GM12878 (cell line): ENCODE results near the gene ARRDC5. TPM values are rescaled to one million over a fixed set of nuclear protein-coding genes. Genes with fewer than 3 reads are reported as not detected.

Experiments used
- ATAC-seq: fragments of 200-7000 bp; cut with Tn5 transposase; 3 replicates; pipeline ENCODE4 v1.9.1; 2020; ENCODE audit warnings: mild to moderate bottlenecking, moderate library complexity
- BruUV-seq: library from RNA; stranded (reverse); fragments of 400-500 nt; replicated peaks from 2 replicates; lab custom pipeline; 2021; lab: Mats Ljungman, UMichigan
- CTCF ChIA-PET: fragments of 300-600 bp; sonication (Branson Sonifier 250); formaldehyde crosslinking; extraction: SDS; loops from one replicate; lab custom pipeline; 2021; ENCODE audit warnings: inconsistent platforms; lab: Yijun Ruan, JAX
- POLR2A ChIA-PET: fragments of 350-600 bp; formaldehyde crosslinking; extraction: SDS; loops from one replicate; lab custom pipeline; 2021; ENCODE audit warnings: inconsistent platforms; lab: Charles Lee
- RAD21 ChIA-PET: fragments of 300-600 bp; sonication (Branson Sonifier 250); formaldehyde crosslinking; loops from one replicate; lab custom pipeline; 2023; ENCODE audit warnings: antibody characterized with exemption; ENCODE audit not compliant: unreplicated experiment; lab: Charles Lee
- SMC1A ChIA-PET: fragments of 300-600 bp; sonication (Branson Sonifier 250); formaldehyde crosslinking; loops from one replicate; lab custom pipeline; 2023; ENCODE audit not compliant: unreplicated experiment, uncharacterized antibody; lab: Charles Lee
- DNase-seq: peaks from one replicate; pipeline ENCODE4 v3.0.0-alpha.2; 2011; ENCODE audit warnings: low read depth, low spot score
- FAIRE-seq: peaks from 3 replicates; lab custom pipeline; 2011; peaks lifted over from hg19 to GRCh38; lab: Jason Lieb, UNC
- H2AFZ ChIP-seq: 2 replicates; pipeline ENCODE4 v1.6.0; 2011; ENCODE audit warnings: low read depth, low read length, control low read depth; ENCODE audit not compliant: control insufficient read depth
- H3K27ac ChIP-seq: 2 replicates; pipeline ENCODE4 v1.5.1; 2011; ENCODE audit warnings: control low read depth; ENCODE audit not compliant: control insufficient read depth, insufficient read depth
- H3K27me3 ChIP-seq, 2 experiments: replicated peaks in 1 of 2; 2 replicates each; pipeline versions ENCODE4 v1.6.0 to v1.6.1; 2011; ENCODE audit warnings: low read length in 1 of 2; ENCODE audit not compliant: control insufficient read depth in 2 of 2, insufficient read depth in 2 of 2
- H3K36me3 ChIP-seq, 2 experiments: 2 replicates each; pipeline ENCODE4 v1.5.1; 2011; ENCODE audit warnings: low read length in 1 of 2; ENCODE audit not compliant: control insufficient read depth in 2 of 2, insufficient read depth in 2 of 2
- H3K4me1 ChIP-seq: 2 replicates; pipeline ENCODE4 v1.6.1; 2011; ENCODE audit warnings: mild to moderate bottlenecking, low read length, moderate library complexity, mixed read lengths; ENCODE audit not compliant: control insufficient read depth, insufficient read depth
- H3K4me2 ChIP-seq: 2 replicates; pipeline ENCODE4 v1.6.0; 2011; ENCODE audit warnings: control low read depth; ENCODE audit not compliant: control insufficient read depth, insufficient read depth
- H3K4me3 ChIP-seq: fragments of 200-600 bp; sonication (generic); 2 replicates; pipeline ENCODE4 v1.5.1; 2016
- H3K79me2 ChIP-seq: 2 replicates; pipeline ENCODE4 v1.6.0; 2011; ENCODE audit warnings: low read length; ENCODE audit not compliant: control insufficient read depth, insufficient read depth
- H3K9ac ChIP-seq: 2 replicates; pipeline ENCODE4 v1.8.0; 2011; ENCODE audit warnings: low read length, control low read depth, mixed read lengths; ENCODE audit not compliant: control insufficient read depth, insufficient read depth
- H3K9me3 ChIP-seq: replicated peaks from 3 replicates; pipeline ENCODE4 v1.5.1; 2011; ENCODE audit warnings: mild to moderate bottlenecking, low read length; ENCODE audit not compliant: control insufficient read depth, insufficient read depth
- H4K20me1 ChIP-seq: 2 replicates; pipeline ENCODE4 v1.6.0; 2011; ENCODE audit not compliant: control insufficient read depth, insufficient read depth
- BCL11A ChIP-seq: IDR thresholded peaks from 2 replicates; pipeline ENCODE4 v1.6.1; 2011; ENCODE audit warnings: low read depth, low read length
- CTCF ChIP-seq, 3 experiments: IDR thresholded peaks in 2 of 3; conservative IDR thresholded peaks in 1 of 3; 2 replicates each; pipeline ENCODE4 v1.5.1; 2011; ENCODE audit warnings: low read depth in 3 of 3, low read length in 3 of 3, mild to moderate bottlenecking in 3 of 3, control low read depth in 2 of 3, moderate library complexity in 2 of 3, inconsistent platforms in 1 of 3, mixed read lengths in 1 of 3; ENCODE audit not compliant: control insufficient read depth in 2 of 3, insufficient read depth in 1 of 3; ENCODE audit errors: extremely low read depth in 1 of 3
- ESRRA ChIP-seq: IDR thresholded peaks from 2 replicates; pipeline ENCODE4 v1.6.1; 2012; ENCODE audit warnings: mild to moderate bottlenecking, low read length, improper control_type of control experiment
- EZH2 ChIP-seq: IDR thresholded peaks from 2 replicates; pipeline ENCODE4 v1.6.1; 2012; ENCODE audit warnings: low read depth, mild to moderate bottlenecking, control low read depth, inconsistent platforms, low read length, borderline replicate concordance; ENCODE audit not compliant: control insufficient read depth
- FOS ChIP-seq: IDR thresholded peaks from 3 replicates; pipeline ENCODE4 v1.6.1; 2011; ENCODE audit warnings: borderline replicate concordance; ENCODE audit not compliant: insufficient read length; ENCODE audit errors: extremely low read depth
- JUND ChIP-seq: IDR thresholded peaks from 2 replicates; pipeline ENCODE4 v1.6.1; 2012; ENCODE audit warnings: low read depth, mild to moderate bottlenecking, low read length, improper control_type of control experiment, moderate library complexity
- LARP7 ChIP-seq: fragments of 450-650 bp; IDR thresholded peaks from 2 replicates; pipeline ENCODE4 v1.6.1; 2017; ENCODE audit warnings: mild to moderate bottlenecking
- MTA2 ChIP-seq: fragments of 450-650 bp; IDR thresholded peaks from 2 replicates; pipeline ENCODE4 v1.6.1; 2016; ENCODE audit warnings: low read depth, mild to moderate bottlenecking, moderate library complexity
- NFXL1 ChIP-seq: fragments of 450-650 bp; IDR thresholded peaks from 2 replicates; pipeline ENCODE4 v1.6.1; 2017; ENCODE audit warnings: antibody characterized with exemption, mild to moderate bottlenecking, borderline replicate concordance
- PAX5 ChIP-seq: IDR thresholded peaks from 2 replicates; pipeline ENCODE4 v1.6.1; 2011; ENCODE audit warnings: low read depth, low read length, borderline replicate concordance
- RAD21 ChIP-seq: IDR thresholded peaks from 2 replicates; pipeline ENCODE4 v1.6.1; 2011; ENCODE audit warnings: mild to moderate bottlenecking, low read depth, low read length, moderate library complexity; ENCODE audit not compliant: insufficient read depth
- RAD51 ChIP-seq: fragments of 450-650 bp; IDR thresholded peaks from 2 replicates; pipeline ENCODE4 v1.6.1; 2016; ENCODE audit warnings: moderate library complexity, mild to moderate bottlenecking, inconsistent platforms
- SMAD1 ChIP-seq: fragments of 450-650 bp; IDR thresholded peaks from 2 replicates; pipeline ENCODE4 v1.6.1; 2018; ENCODE audit warnings: mild to moderate bottlenecking, low read depth; ENCODE audit not compliant: partially characterized antibody
- STAT1 ChIP-seq: fragments of 450-650 bp; conservative IDR thresholded peaks from 2 replicates; pipeline ENCODE4 v1.6.1; 2014; ENCODE audit warnings: antibody characterized with exemption, mild to moderate bottlenecking
- WGBS: methylation state at CpG from one replicate; pipeline ENCODE4 v1.1.6; 2016; ENCODE audit warnings: low lambda C conversion rate; ENCODE audit not compliant: insufficient replicate concordance, insufficient coverage; ENCODE audit errors: missing lambda C conversion rate; 5-methylcytosine and 5-hydroxymethylcytosine counted together
- in situ Hi-C: fragments of 300-500 bp; cut with MboI; formaldehyde crosslinking; loops from 9 replicates; pipeline ENCODE4 v1.14.3; 2018; ENCODE audit warnings: mixed read lengths
- intact Hi-C: fragments of 100-400 bp; cut with micrococcal nuclease; formaldehyde crosslinking; loops from one replicate; pipeline ENCODE4 v1.14.2; 2022; ENCODE audit not compliant: unreplicated experiment
- polyA plus RNA-seq, 11 experiments: library from polyadenylated mRNA; depleted of rRNA in 4 of 11; unstranded in 6 of 11; stranded (reverse) in 5 of 11; fragments of >200 nt; fragmentation: Nextera tagmentation in 4 of 11; fragmentation: Illumina TruSeq in 1 of 11; extraction: Ambion mirVana in 4 of 11; extraction: Trizol in 1 of 11; gene quantifications; 1 replicate in 1 of 11; 2 replicates in 10 of 11; pipeline versions ENCODE4 v1.2.1 to v1.2.3, GENCODE V29; 2011 to 2016; ENCODE audit warnings: inconsistent platforms in 2 of 11, missing spikeins in 2 of 11, low read depth in 1 of 11
- total RNA-seq, 4 experiments: library from RNA; depleted of rRNA in 3 of 4; stranded (reverse); fragments of >200 nt in 3 of 4; fragmentation: Illumina TruSeq in 1 of 4; extraction: Trizol in 1 of 4; gene quantifications; 2 replicates each; pipeline versions ENCODE4 v1.2.1 to v1.2.3, GENCODE V29; 2013 to 2021
- TF ChIP-seq, protein P1 (sequence below): fragments of 450-650 bp; IDR thresholded peaks from 2 replicates; pipeline ENCODE4 v1.6.1; 2017; ENCODE audit warnings: mild to moderate bottlenecking
- TF ChIP-seq, protein P2 (sequence below): fragments of 450-650 bp; IDR thresholded peaks from 2 replicates; pipeline ENCODE4 v1.6.1; 2014; ENCODE audit warnings: mild to moderate bottlenecking
- TF ChIP-seq, protein P3 (sequence below): IDR thresholded peaks from 2 replicates; pipeline ENCODE4 v1.6.1; 2011; ENCODE audit warnings: mild to moderate bottlenecking, low read depth, low read length, moderate library complexity; ENCODE audit not compliant: insufficient replicate concordance

ARRDC5 gene
- total and polyA plus RNA-seq, 10 of the 15 experiments (the other 5 are each of a cell fraction or from before 2014, with no cell fraction given) = 0.03 to 0.38 (median 0.12) TPM; not detected in 2

DNA sequence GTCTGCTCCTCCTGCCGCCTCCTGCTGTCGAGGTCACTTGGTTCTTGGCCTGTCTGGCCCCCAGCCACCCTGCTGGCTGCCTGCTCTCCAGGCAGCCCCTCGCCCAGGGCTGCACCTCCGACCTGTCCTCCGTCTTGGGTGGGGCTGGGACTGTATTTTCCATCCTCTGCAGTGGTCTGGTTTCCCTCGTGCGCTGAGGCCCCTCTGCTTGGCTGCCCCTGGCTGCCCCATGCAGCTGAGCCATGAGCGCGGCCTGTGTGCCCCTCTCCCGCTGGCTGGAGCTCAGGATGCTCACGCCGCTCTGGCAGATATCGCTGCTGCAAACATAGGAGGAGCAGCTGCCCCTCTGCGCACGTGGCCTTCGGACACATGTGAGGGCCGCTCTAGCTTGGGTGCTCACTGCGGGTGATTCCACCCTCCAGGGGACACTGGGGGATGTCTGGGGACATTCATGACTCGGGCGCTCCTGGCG is 20.6 kb upstream of the ARRDC5 start (continued):
- TF ChIP-seq, protein P1, sequence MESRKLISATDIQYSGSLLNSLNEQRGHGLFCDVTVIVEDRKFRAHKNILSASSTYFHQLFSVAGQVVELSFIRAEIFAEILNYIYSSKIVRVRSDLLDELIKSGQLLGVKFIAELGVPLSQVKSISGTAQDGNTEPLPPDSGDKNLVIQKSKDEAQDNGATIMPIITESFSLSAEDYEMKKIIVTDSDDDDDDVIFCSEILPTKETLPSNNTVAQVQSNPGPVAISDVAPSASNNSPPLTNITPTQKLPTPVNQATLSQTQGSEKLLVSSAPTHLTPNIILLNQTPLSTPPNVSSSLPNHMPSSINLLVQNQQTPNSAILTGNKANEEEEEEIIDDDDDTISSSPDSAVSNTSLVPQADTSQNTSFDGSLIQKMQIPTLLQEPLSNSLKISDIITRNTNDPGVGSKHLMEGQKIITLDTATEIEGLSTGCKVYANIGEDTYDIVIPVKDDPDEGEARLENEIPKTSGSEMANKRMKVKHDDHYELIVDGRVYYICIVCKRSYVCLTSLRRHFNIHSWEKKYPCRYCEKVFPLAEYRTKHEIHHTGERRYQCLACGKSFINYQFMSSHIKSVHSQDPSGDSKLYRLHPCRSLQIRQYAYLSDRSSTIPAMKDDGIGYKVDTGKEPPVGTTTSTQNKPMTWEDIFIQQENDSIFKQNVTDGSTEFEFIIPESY = no peak
- TF ChIP-seq NFXL1 (no peak), PAX5 (no peak), RAD21 (no peak), MTA2 (no peak)

GRCh38 chr19:4922530-4923275 is 20.0 kb upstream of the ARRDC5 start:
- H3K4me2 ChIP-seq = no peak overlapping the region
- ChIA-PET SMC1A (no interaction called here), RAD21 (no interaction called here), CTCF (no interaction called here), POLR2A (no interaction called here)
- no peak overlapping the region for H3K9ac ChIP-seq
- H3K4me1 ChIP-seq = no peaks in the 10 kb centered on the region
- H3K4me3 ChIP-seq = no peak overlapping the region
- no peak for FAIRE-seq
- in situ Hi-C loops = no loop called here
- intact Hi-C loops = no loop called here
- H3K36me3 ChIP-seq = peaks cover 3 to 22% of the 10 kb centered on the region in 2 experiments
- H3K27ac ChIP-seq = no peak overlapping the region
- WGBS = 96% methylated on average over 20 of the region's 22 CpGs
- H3K79me2 ChIP-seq = peaks cover 11% of the 10 kb centered on the region
- no peak for DNase-seq
- no peaks in the 10 kb centered on the region for H4K20me1 ChIP-seq
- no peak overlapping the region for H2AFZ ChIP-seq
- H3K9me3 ChIP-seq = no peaks in the 10 kb centered on the region
- no peak for ATAC-seq
- BruUV-seq = no TSS peak
- H3K27me3 ChIP-seq = no peaks in the 10 kb centered on the region
- TF ChIP-seq EZH2 = no peak
- TF ChIP-seq STAT1 = no peak
- no peak for TF ChIP-seq FOS
- TF ChIP-seq, protein P2, sequence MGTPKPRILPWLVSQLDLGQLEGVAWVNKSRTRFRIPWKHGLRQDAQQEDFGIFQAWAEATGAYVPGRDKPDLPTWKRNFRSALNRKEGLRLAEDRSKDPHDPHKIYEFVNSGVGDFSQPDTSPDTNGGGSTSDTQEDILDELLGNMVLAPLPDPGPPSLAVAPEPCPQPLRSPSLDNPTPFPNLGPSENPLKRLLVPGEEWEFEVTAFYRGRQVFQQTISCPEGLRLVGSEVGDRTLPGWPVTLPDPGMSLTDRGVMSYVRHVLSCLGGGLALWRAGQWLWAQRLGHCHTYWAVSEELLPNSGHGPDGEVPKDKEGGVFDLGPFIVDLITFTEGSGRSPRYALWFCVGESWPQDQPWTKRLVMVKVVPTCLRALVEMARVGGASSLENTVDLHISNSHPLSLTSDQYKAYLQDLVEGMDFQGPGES = no peak
- TF ChIP-seq LARP7 = no peak
- no peak for TF ChIP-seq SMAD1
- TF ChIP-seq JUND = no peak
- TF ChIP-seq RAD51 = no peak
- TF ChIP-seq CTCF (IDR thresholded peaks at IDR 0.05 in 2 of 3, conservative IDR thresholded peaks at IDR 0.05 in 1 of 3; ENCODE audit: control insufficient read depth in 2 of 3, extremely low read depth in 1 of 3, insufficient read depth in 1 of 3, low read depth in 3 of 3, low read length in 3 of 3) = no peak
- TF ChIP-seq, protein P3, sequence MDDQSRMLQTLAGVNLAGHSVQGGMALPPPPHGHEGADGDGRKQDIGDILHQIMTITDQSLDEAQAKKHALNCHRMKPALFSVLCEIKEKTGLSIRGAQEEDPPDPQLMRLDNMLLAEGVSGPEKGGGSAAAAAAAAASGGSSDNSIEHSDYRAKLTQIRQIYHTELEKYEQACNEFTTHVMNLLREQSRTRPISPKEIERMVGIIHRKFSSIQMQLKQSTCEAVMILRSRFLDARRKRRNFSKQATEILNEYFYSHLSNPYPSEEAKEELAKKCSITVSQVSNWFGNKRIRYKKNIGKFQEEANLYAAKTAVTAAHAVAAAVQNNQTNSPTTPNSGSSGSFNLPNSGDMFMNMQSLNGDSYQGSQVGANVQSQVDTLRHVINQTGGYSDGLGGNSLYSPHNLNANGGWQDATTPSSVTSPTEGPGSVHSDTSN = no peak
- no peak for TF ChIP-seq BCL11A
- no peak for TF ChIP-seq ESRRA
